ENCODE results near the gene ANKRD44. TPM values are rescaled to one million over a fixed set of nuclear protein-coding genes. Genes with fewer than 3 reads are reported as not detected.

The ANKRD44 gene
- total RNA-seq, 2 donors from 2014 or later, result 57.8 to 93.4 TPM

DNA sequence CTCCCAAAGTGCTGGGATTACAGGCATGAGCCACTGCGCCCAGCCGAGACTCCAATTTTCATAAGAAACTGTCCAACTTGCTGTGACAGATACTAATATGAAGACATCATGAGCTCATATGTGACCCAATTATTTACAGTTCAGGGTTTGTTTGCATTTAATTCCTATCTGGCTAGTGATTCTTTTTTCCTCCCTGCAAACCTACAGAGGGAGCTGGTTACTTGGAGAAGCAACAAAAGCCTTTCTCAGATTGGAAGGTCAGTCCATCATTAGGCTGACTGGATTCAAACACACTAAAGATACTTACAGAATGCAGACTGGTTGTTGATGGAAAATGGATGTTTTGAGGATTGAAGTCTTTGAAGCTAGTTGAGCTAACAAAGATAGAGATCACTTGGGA, 176.4 kb downstream of the ANKRD44 start:
- TF ChIP-seq, protein P1, sequence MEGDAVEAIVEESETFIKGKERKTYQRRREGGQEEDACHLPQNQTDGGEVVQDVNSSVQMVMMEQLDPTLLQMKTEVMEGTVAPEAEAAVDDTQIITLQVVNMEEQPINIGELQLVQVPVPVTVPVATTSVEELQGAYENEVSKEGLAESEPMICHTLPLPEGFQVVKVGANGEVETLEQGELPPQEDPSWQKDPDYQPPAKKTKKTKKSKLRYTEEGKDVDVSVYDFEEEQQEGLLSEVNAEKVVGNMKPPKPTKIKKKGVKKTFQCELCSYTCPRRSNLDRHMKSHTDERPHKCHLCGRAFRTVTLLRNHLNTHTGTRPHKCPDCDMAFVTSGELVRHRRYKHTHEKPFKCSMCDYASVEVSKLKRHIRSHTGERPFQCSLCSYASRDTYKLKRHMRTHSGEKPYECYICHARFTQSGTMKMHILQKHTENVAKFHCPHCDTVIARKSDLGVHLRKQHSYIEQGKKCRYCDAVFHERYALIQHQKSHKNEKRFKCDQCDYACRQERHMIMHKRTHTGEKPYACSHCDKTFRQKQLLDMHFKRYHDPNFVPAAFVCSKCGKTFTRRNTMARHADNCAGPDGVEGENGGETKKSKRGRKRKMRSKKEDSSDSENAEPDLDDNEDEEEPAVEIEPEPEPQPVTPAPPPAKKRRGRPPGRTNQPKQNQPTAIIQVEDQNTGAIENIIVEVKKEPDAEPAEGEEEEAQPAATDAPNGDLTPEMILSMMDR (IDR thresholded peaks at IDR 0.05), result no peak
- Histone ChIP-seq H3K4me1 (ENCODE audit: control insufficient read depth in 1 of 2, low read depth in 2 of 2) (peaks cover 10 to 34% of the 10 kb centered on the region in 2 donors), H3K36me3 (no peaks in the 10 kb centered on the region), H3K9me3 (no peaks in the 10 kb centered on the region), H3K27me3 (replicated peaks; ENCODE audit: insufficient read depth) (no peaks in the 10 kb centered on the region), H3K4me3 (no peak overlapping the region), H3K27ac (no peak overlapping the region)
- ATAC-seq (ENCODE audit: insufficient number of reproducible peaks, low FRiP score, low read depth) (no peak), DNase-seq (ENCODE audit: low spot score) (no peak)

DNA sequence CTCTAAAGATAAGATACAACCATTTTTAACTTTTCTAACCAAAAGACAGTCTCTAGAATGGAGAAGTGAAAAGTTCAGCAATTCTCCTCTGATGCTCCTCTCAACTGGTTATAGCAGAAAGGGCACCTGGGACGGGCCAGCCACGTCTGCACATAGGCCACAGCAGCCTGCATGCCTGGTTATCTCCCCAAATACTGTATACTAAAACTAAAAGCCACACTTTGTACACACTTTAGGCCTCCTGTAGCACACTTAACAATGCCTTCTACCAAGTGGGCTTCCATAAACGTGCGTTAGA, 179.1 kb downstream of the ANKRD44 start:
- DNase-seq (ENCODE audit: low spot score), result no peak
- Histone ChIP-seq H3K36me3 (no peaks in the 10 kb centered on the region), H3K9me3 (no peaks in the 10 kb centered on the region), H3K4me3 (no peak overlapping the region), H3K27ac (no peak overlapping the region), H3K27me3 (replicated peaks; ENCODE audit: insufficient read depth) (no peaks in the 10 kb centered on the region), H3K4me1 (ENCODE audit: control insufficient read depth in 1 of 2, low read depth in 2 of 2) (peaks cover 0 to 13% of the 10 kb centered on the region in 2 donors)
- ATAC-seq (ENCODE audit: insufficient number of reproducible peaks, low FRiP score, low read depth), result no peak
- TF ChIP-seq, protein P1 (IDR thresholded peaks at IDR 0.05), result no peak

DNA sequence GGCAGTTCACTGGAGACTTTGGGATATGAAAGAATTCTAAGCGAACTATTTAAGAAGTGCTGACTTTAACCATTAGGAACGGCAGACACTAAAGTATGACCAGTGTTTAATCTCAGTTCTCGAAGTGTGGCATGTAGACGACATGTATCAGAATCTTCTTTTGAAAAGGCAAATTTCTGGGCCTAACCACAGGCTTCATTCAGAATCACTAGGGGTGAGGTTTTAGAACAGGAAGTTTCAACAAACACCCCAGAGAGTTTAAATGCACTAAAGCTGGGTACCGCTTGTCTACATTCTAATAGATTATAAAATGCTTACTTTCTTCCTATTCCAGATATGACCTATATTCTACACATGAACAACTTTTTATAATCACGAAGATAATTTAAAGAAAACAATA, 180.3 kb downstream of the ANKRD44 start:
- no peaks in the 10 kb centered on the region for H3K36me3 ChIP-seq
- no peak for ATAC-seq (ENCODE audit: insufficient number of reproducible peaks, low FRiP score, low read depth)
- TF ChIP-seq, protein P1 (IDR thresholded peaks at IDR 0.05), result no peak
- no peak overlapping the region for H3K27ac ChIP-seq
- H3K4me1 ChIP-seq (ENCODE audit: control insufficient read depth in 1 of 2, low read depth in 2 of 2), result peaks cover 2 to 14% of the 10 kb centered on the region in 2 donors
- H3K27me3 ChIP-seq (replicated peaks; ENCODE audit: insufficient read depth), result no peaks in the 10 kb centered on the region
- DNase-seq (ENCODE audit: low spot score), result no peak
- H3K9me3 ChIP-seq, result no peaks in the 10 kb centered on the region
- H3K4me3 ChIP-seq, result no peak overlapping the region

DNA sequence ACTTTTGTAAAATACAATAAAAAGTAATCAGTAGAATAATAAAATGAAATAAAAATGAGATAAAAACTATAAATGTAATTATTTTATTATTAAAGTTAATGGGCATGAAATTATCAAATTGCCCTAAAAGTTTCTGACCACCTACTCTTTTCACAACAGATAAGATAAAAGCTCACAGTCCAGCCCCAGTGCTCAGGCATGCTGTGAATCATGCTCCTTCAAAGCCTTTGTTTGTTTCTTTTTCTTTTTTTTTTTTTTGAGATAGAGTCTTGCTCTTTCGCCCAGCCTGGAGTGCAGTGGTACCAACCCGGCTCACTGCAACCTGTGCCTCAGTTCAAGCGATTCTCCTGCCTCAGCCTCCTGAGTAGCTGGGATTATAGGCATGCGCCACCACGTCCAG, 181.7 kb downstream of the ANKRD44 start:
- TF ChIP-seq, protein P1 (IDR thresholded peaks at IDR 0.05), result no peak
- no peak overlapping the region for H3K4me3 ChIP-seq
- H3K36me3 ChIP-seq, result no peaks in the 10 kb centered on the region
- no peak for DNase-seq (ENCODE audit: low spot score)
- H3K27ac ChIP-seq, result no peak overlapping the region
- no peaks in the 10 kb centered on the region for H3K9me3 ChIP-seq
- ATAC-seq (ENCODE audit: insufficient number of reproducible peaks, low FRiP score, low read depth), result no peak
- H3K27me3 ChIP-seq (replicated peaks; ENCODE audit: insufficient read depth), result no peaks in the 10 kb centered on the region
- peaks cover 12 to 25% of the 10 kb centered on the region in 2 donors for H3K4me1 ChIP-seq (ENCODE audit: control insufficient read depth in 1 of 2, low read depth in 2 of 2)

DNA sequence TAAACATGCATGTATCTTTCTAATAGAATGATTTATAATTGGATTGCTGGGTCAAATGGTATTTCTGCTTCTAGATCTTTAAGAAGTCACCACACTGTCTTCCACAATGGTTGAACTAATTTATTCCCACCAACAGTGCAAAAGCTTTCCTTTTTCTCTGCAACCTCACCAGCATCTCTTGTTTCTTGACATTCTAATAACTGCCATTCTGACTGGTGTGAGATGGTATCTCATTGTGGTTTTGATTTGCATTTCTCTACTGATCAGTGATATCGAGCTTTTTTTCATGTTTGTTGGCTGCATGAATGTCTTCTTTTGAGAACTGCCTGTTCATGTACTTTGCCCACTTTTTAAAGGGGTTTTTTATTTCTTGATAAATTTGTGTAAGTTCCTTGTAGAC, 182.5 kb downstream of the ANKRD44 start:
- Histone ChIP-seq H3K4me3 (no peak overlapping the region), H3K4me1 (ENCODE audit: control insufficient read depth in 1 of 2, low read depth in 2 of 2) (peaks cover 12 to 33% of the 10 kb centered on the region in 2 donors), H3K27me3 (replicated peaks; ENCODE audit: insufficient read depth) (no peaks in the 10 kb centered on the region), H3K9me3 (no peaks in the 10 kb centered on the region), H3K27ac (no peak overlapping the region), H3K36me3 (no peaks in the 10 kb centered on the region)
- TF ChIP-seq, protein P1 (IDR thresholded peaks at IDR 0.05), result no peak
- DNase-seq (ENCODE audit: low spot score) (no peak), ATAC-seq (ENCODE audit: insufficient number of reproducible peaks, low FRiP score, low read depth) (no peak)
